Ascending aorta (tissue), 2 donors: ENCODE measurements around the gene PRIM1. TPM values are rescaled to one million over a fixed set of nuclear protein-coding genes. Genes with fewer than 3 reads are reported as not detected.

Experiments used
- DNase-seq, 2 donors: peaks; one replicate each; pipeline ENCODE4 v3.0.0-alpha.2; 2019; ENCODE audit warnings: low spot score in 2 of 2
- H3K27ac ChIP-seq, 2 donors: fragments of 200-600 bp; sonication (generic); one replicate each; pipeline ENCODE4 v1.5.1; 2016 to 2017; ENCODE audit warnings: mild to moderate bottlenecking in 1 of 2
- H3K27me3 ChIP-seq: fragments of 200-600 bp; sonication (generic); one replicate; pipeline ENCODE4 v1.5.1; 2017
- H3K36me3 ChIP-seq, 2 donors: fragments of 200-600 bp; sonication (generic); one replicate each; pipeline ENCODE4 v1.5.1; 2016
- H3K4me1 ChIP-seq, 2 donors: fragments of 200-600 bp; sonication (generic); one replicate each; pipeline ENCODE4 v1.5.1; 2016 to 2017; ENCODE audit warnings: mild to moderate bottlenecking in 1 of 2
- H3K4me3 ChIP-seq, 2 donors: fragments of 200-600 bp; sonication (generic); one replicate each; pipeline ENCODE4 v1.5.1; 2016 to 2017; ENCODE audit warnings: mild to moderate bottlenecking in 1 of 2
- H3K9me3 ChIP-seq, 2 donors: fragments of 200-600 bp; sonication (generic); one replicate each; pipeline ENCODE4 v1.5.1; 2016
- intact Hi-C: fragments of 100-400 bp; cut with DNase I; formaldehyde crosslinking; loops from one replicate; pipeline ENCODE4 v1.15.1; 2023
- total RNA-seq: library from RNA; depleted of rRNA; stranded (reverse); fragments of >200 nt; gene quantifications from one replicate; pipeline ENCODE4 v1.1.0, GENCODE V29; 2016
- TF ChIP-seq, protein P1 (sequence below), 3 experiments: fragments of 200-600 bp in 2 of 3; fragments of 450-650 bp in 1 of 3; sonication (generic) in 2 of 3; IDR thresholded peaks; one replicate each; pipeline ENCODE4 v1.5.1; 2016 to 2019; ENCODE audit warnings: antibody characterized with exemption in 3 of 3, mild to moderate bottlenecking in 1 of 3, moderate library complexity in 1 of 3

The PRIM1 gene
- total RNA-seq, 1 donor from 2014 or later = 20.9 TPM

DNA sequence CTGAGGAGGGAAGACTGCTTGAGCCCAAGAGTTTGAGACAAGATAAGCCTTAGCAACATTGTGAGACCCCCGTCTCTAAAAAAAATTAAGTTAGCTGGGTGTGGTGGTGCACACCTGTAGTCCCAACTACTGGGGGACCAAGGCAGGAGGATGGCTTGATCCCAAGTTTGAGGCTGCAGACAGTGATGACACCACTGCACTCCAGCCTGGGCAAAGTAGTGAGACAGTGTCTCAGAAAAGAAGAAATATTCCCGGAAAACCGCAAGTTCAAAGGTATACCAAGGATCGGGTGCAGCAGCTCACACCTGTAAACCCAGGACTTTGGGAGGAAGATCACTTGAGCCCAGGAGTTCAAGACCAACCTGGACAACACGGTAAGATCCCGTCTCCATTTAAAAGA, 69.8 kb downstream of the PRIM1 start:
- H3K27me3 ChIP-seq = no peaks in the 10 kb centered on the region
- no peak overlapping the region for H3K4me3 ChIP-seq
- TF ChIP-seq, protein P1, sequence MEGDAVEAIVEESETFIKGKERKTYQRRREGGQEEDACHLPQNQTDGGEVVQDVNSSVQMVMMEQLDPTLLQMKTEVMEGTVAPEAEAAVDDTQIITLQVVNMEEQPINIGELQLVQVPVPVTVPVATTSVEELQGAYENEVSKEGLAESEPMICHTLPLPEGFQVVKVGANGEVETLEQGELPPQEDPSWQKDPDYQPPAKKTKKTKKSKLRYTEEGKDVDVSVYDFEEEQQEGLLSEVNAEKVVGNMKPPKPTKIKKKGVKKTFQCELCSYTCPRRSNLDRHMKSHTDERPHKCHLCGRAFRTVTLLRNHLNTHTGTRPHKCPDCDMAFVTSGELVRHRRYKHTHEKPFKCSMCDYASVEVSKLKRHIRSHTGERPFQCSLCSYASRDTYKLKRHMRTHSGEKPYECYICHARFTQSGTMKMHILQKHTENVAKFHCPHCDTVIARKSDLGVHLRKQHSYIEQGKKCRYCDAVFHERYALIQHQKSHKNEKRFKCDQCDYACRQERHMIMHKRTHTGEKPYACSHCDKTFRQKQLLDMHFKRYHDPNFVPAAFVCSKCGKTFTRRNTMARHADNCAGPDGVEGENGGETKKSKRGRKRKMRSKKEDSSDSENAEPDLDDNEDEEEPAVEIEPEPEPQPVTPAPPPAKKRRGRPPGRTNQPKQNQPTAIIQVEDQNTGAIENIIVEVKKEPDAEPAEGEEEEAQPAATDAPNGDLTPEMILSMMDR (IDR thresholded peaks at IDR 0.05) = no peak
- no peak overlapping the region for H3K27ac ChIP-seq
- H3K4me1 ChIP-seq = peaks cover 13 to 36% of the 10 kb centered on the region in 2 donors
- H3K9me3 ChIP-seq = no peaks in the 10 kb centered on the region
- intact Hi-C loops = no loop called here
- peaks cover 0 to 10% of the 10 kb centered on the region in 2 donors for H3K36me3 ChIP-seq
- DNase-seq = peak in 1 of 2 donors; percentile 21

Other genes starting within 250 kb of the PRIM1 start
- gene RBMS2, start 230.5 kb downstream of the PRIM1 start, total RNA-seq = 21.3 TPM
- 118 TPM for gene BAZ2A, start 122.0 kb downstream of the PRIM1 start, total RNA-seq
- 197 TPM for gene ATP5F1B, start 106.3 kb downstream of the PRIM1 start, total RNA-seq
- gene PTGES3, start 64.0 kb downstream of the PRIM1 start, total RNA-seq = 62.2 TPM
- gene NACA, start 27.0 kb downstream of the PRIM1 start, total RNA-seq = 490 TPM
- not detected for gene HSD17B6, start 11.0 kb upstream of the PRIM1 start, total RNA-seq
- not detected for gene SDR9C7, start 182.1 kb upstream of the PRIM1 start, total RNA-seq
- 5.6 TPM for gene RDH16, start 205.3 kb upstream of the PRIM1 start, total RNA-seq